IMR-90 (cell line): Measurements from ENCODE around the gene SPINK4. TPM values are rescaled to one million over a fixed set of nuclear protein-coding genes. Genes with fewer than 3 reads are reported as not detected.
A peak's percentile ranks its signal among the peaks of the same experiment; 100 is the strongest.

Source experiments
- ATAC-seq: fragments of 200-7000 bp; cut with Tn5 transposase; 2 replicates; pipeline ENCODE4 v1.9.1; 2020; ENCODE audit warnings: low read depth, mild to moderate bottlenecking, moderate library complexity
- BruUV-seq: library from RNA; stranded (reverse); fragments of 400-500 nt; replicated peaks from 2 replicates; lab custom pipeline; 2021; lab: Mats Ljungman, UMichigan
- CTCF ChIA-PET: fragments of 300-600 bp; formaldehyde crosslinking; extraction: SDS; loops from one replicate; lab custom pipeline; 2021; ENCODE audit warnings: antibody characterized with exemption; lab: Yijun Ruan, JAX
- POLR2A ChIA-PET: fragments of 300-600 bp; sonication (Branson Sonifier 250); formaldehyde crosslinking; loops from one replicate; lab custom pipeline; 2022; ENCODE audit warnings: antibody characterized with exemption; ENCODE audit not compliant: unreplicated experiment; lab: Charles Lee
- DNase-seq: peaks from one replicate; pipeline ENCODE4 v3.0.0; 2013
- H2AFZ ChIP-seq: replicated peaks from 2 replicates; pipeline ENCODE3; 2013; ENCODE audit warnings: low read length, mild to moderate bottlenecking; ENCODE audit not compliant: poor library complexity
- H2AK5ac ChIP-seq: 2 replicates; pipeline ENCODE4 v1.6.1; 2013; ENCODE audit warnings: low read depth, low read length, inconsistent platforms
- H2AK9ac ChIP-seq: replicated peaks from 2 replicates; pipeline ENCODE3; 2013; ENCODE audit warnings: mild to moderate bottlenecking, low read depth, low read length, moderate library complexity; ENCODE audit not compliant: poor library complexity
- H2BK120ac ChIP-seq: 2 replicates; pipeline ENCODE4 v1.6.1; 2013; ENCODE audit warnings: low read depth, low read length, inconsistent platforms
- H2BK15ac ChIP-seq: 3 replicates; pipeline ENCODE4 v1.6.1; 2013; ENCODE audit warnings: low read depth, low read length, inconsistent platforms
- H2BK20ac ChIP-seq: 2 replicates; pipeline ENCODE4 v1.6.1; 2013; ENCODE audit warnings: low read depth, mild to moderate bottlenecking, inconsistent platforms, low read length, moderate library complexity
- H2BK5ac ChIP-seq: 2 replicates; pipeline ENCODE4 v1.6.1; 2013; ENCODE audit warnings: mild to moderate bottlenecking, low read depth, low read length, inconsistent platforms; ENCODE audit not compliant: poor library complexity, severe bottlenecking
- H3K14ac ChIP-seq: replicated peaks from 2 replicates; pipeline ENCODE4 v1.6.1; 2013; ENCODE audit warnings: low read depth, low read length, inconsistent platforms
- H3K18ac ChIP-seq: 2 replicates; pipeline ENCODE4 v1.6.1; 2013; ENCODE audit warnings: low read depth, low read length, control low read depth
- H3K23ac ChIP-seq: 2 replicates; pipeline ENCODE4 v1.6.1; 2013; ENCODE audit warnings: low read depth, low read length, inconsistent platforms
- H3K27ac ChIP-seq: 2 replicates; pipeline ENCODE4 v1.5.1; 2013; ENCODE audit warnings: mild to moderate bottlenecking, control low read depth, low read length; ENCODE audit not compliant: insufficient read depth
- H3K27me3 ChIP-seq: 2 replicates; pipeline ENCODE4 v1.6.1; 2013; ENCODE audit warnings: low read length; ENCODE audit not compliant: control insufficient read depth, insufficient read depth
- H3K36me3 ChIP-seq: 2 replicates; pipeline ENCODE4 v1.6.1; 2013; ENCODE audit warnings: low read length, mixed read lengths; ENCODE audit not compliant: control insufficient read depth, insufficient read depth
- H3K4ac ChIP-seq: 2 replicates; pipeline ENCODE4 v1.6.1; 2013; ENCODE audit warnings: low read depth, low read length, inconsistent platforms
- H3K4me1 ChIP-seq: 2 replicates; pipeline ENCODE4 v1.6.1; 2013; ENCODE audit warnings: low read length, mixed read lengths; ENCODE audit not compliant: control insufficient read depth, insufficient read depth
- H3K4me2 ChIP-seq: 2 replicates; pipeline ENCODE4 v1.6.1; 2013; ENCODE audit warnings: low read depth, mild to moderate bottlenecking, control low read depth, low read length, moderate library complexity
- H3K4me3 ChIP-seq: 2 replicates; pipeline ENCODE4 v1.5.1; 2013; ENCODE audit warnings: low read depth, mild to moderate bottlenecking, control low read depth, low read length, moderate library complexity; ENCODE audit not compliant: insufficient read depth
- H3K56ac ChIP-seq: 2 replicates; pipeline ENCODE4 v1.6.1; 2013; ENCODE audit warnings: low read length, inconsistent platforms; ENCODE audit not compliant: insufficient read depth; ENCODE audit errors: extremely low read depth
- H3K79me1 ChIP-seq, 2 experiments: 2 replicates each; pipeline ENCODE4 v1.6.1; 2013; ENCODE audit warnings: low read length in 2 of 2, inconsistent platforms in 1 of 2, low read depth in 1 of 2
- H3K9ac ChIP-seq: 2 replicates; pipeline ENCODE4 v1.6.1; 2013; ENCODE audit warnings: low read depth, low read length, control low read depth
- H3K9me1 ChIP-seq: 2 replicates; pipeline ENCODE4 v1.6.1; 2013; ENCODE audit warnings: low read length, inconsistent platforms; ENCODE audit not compliant: insufficient read depth
- H3K9me3 ChIP-seq: 2 replicates; pipeline ENCODE4 v1.6.1; 2013; ENCODE audit warnings: low read length; ENCODE audit not compliant: control insufficient read depth, insufficient read depth
- H4K20me1 ChIP-seq: 2 replicates; pipeline ENCODE4 v1.6.1; 2013; ENCODE audit warnings: low read length, inconsistent platforms; ENCODE audit not compliant: insufficient read depth
- H4K5ac ChIP-seq: 2 replicates; pipeline ENCODE4 v1.6.1; 2013; ENCODE audit warnings: mild to moderate bottlenecking, low read depth, low read length, control low read depth
- H4K8ac ChIP-seq, 2 experiments: 2 replicates each; pipeline ENCODE4 v1.6.1; 2013; ENCODE audit warnings: low read depth in 2 of 2, low read length in 2 of 2, control low read depth in 1 of 2, inconsistent platforms in 1 of 2
- H4K91ac ChIP-seq: 2 replicates; pipeline ENCODE4 v1.6.1; 2013; ENCODE audit warnings: low read depth, low read length, inconsistent platforms; ENCODE audit not compliant: insufficient read depth
- CEBPB ChIP-seq: IDR thresholded peaks from 2 replicates; pipeline ENCODE4 v1.6.1; 2012; ENCODE audit warnings: low read depth, low read length, improper control_type of control experiment
- FOS ChIP-seq: fragments of 150-350 bp; IDR thresholded peaks from 2 replicates; pipeline ENCODE4 v1.6.1; 2016; ENCODE audit warnings: low read depth, low read length
- WGBS, 2 experiments: methylation state at CpG; one replicate each; pipeline versions ENCODE4 v1.1.5 to v1.1.7; 2013; ENCODE audit warnings: missing lambda C conversion rate in 2 of 2; ENCODE audit not compliant: insufficient read length in 1 of 2; ENCODE audit errors: extremely low coverage in 2 of 2; 5-methylcytosine and 5-hydroxymethylcytosine counted together
- dilution Hi-C: fragments of 300-500 bp; cut with HindIII; formaldehyde crosslinking; loops from one replicate; pipeline ENCODE4 v1.14.3; 2018; ENCODE audit warnings: low sequenced_read_pairs; ENCODE audit not compliant: unreplicated experiment
- in situ Hi-C: fragments of 300-500 bp; cut with MboI; formaldehyde crosslinking; loops from 3 replicates; pipeline ENCODE4 v1.14.3; 2019; ENCODE audit warnings: low sequenced_read_pairs, inconsistent platforms, mixed read lengths
- intact Hi-C: fragments of 100-400 bp; cut with micrococcal nuclease; formaldehyde crosslinking; loops from 2 replicates; pipeline ENCODE4 v1.10.0; 2022
- polyA plus RNA-seq, 3 experiments: library from polyadenylated mRNA; depleted of rRNA; stranded (reverse); fragments of >200 nt; gene quantifications; 2 replicates each; pipeline ENCODE4 v1.2.3, GENCODE V29; 2012; ENCODE audit warnings: low replicate concordance in 1 of 3
- total RNA-seq: library from RNA; depleted of rRNA; stranded (reverse); fragments of >200 nt; gene quantifications from 2 replicates; pipeline ENCODE4 v1.2.3, GENCODE V29; 2012

Gene SPINK4
- total and polyA plus RNA-seq, 2 of the 4 experiments (the other 2 are of a cell fraction), result not detected

DNA sequence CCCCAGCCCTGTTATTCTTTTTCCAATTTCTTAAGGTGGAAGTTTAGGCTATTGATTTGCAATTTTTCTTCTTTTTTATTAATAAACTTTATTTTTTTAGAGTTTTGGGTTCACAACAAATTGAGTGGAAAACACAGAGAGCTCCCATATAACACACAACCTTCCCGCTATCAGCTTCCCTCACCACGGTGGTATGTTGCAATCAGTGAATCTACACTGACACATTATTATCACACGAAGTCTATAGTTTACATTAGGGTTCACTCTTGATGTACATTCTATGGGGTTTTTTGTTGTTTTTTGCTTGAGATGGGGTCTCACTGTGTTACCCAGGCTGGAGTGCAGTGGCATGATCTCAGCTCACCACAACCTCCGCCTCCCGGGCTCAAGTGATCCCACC, 45.5 kb downstream of the SPINK4 start:
- H3K56ac ChIP-seq, result no peak overlapping the region
- WGBS, 2 experiments, result no CpG with 5 or more reads among the region's 5 CpGs
- no peak overlapping the region for H2BK20ac ChIP-seq
- no peak for ATAC-seq
- no peak overlapping the region for H2BK120ac ChIP-seq
- no peak overlapping the region for H3K4me3 ChIP-seq
- no peak overlapping the region for H4K8ac ChIP-seq
- H3K4me2 ChIP-seq, result no peak overlapping the region
- CTCF ChIA-PET, result no interaction called here
- no peaks in the 10 kb centered on the region for H3K27me3 ChIP-seq
- no peaks in the 10 kb centered on the region for H4K20me1 ChIP-seq
- TF ChIP-seq FOS, result no peak
- TF ChIP-seq CEBPB, result peak; percentile 70
- H2AK9ac ChIP-seq, result no peak overlapping the region
- no peak overlapping the region for H2AFZ ChIP-seq
- peaks cover 4% of the 10 kb centered on the region; the same call in 1 of the 2 replicates for H3K36me3 ChIP-seq
- H3K9me3 ChIP-seq, result no peaks in the 10 kb centered on the region
- no peaks in the 10 kb centered on the region for H3K9me1 ChIP-seq
- no peak overlapping the region for H4K5ac ChIP-seq
- no peak overlapping the region for H3K4ac ChIP-seq
- no peak overlapping the region for H3K14ac ChIP-seq
- H2BK15ac ChIP-seq, result no peak overlapping the region
- H3K23ac ChIP-seq, result no peak overlapping the region
- POLR2A ChIA-PET, result interaction anchor here (0.7 kb wide), 1 partner anchor 242 kb away, joined by 12 read pairs; no protein-coding TSS in a partner anchor
- dilution Hi-C loops (loop anchor here (25.0 kb wide), 1 partner anchor 177 kb away; the partner anchor contains the start of gene NOL6), intact Hi-C loops (loop anchor here (5.0 kb wide), 1 partner anchor 232 kb away; no protein-coding TSS in a partner anchor), in situ Hi-C loops (no loop called here)
- no TSS peak for BruUV-seq
- no peak overlapping the region for H3K18ac ChIP-seq
- H3K79me1 ChIP-seq, result peaks cover 0 to 1% of the 10 kb centered on the region in 2 experiments; a peak in 1 of 4 replicates
- H2AK5ac ChIP-seq, result no peak overlapping the region
- H4K91ac ChIP-seq, result no peak overlapping the region
- peaks cover 4% of the 10 kb centered on the region; the same call in 1 of the 2 replicates for H3K4me1 ChIP-seq
- no peak overlapping the region for H2BK5ac ChIP-seq
- no peak overlapping the region for H3K9ac ChIP-seq
- H3K27ac ChIP-seq, result no peak overlapping the region
- no peak for DNase-seq
